K562 (cell line): ENCODE data around the gene CDCP1. TPM values are rescaled to one million over a fixed set of nuclear protein-coding genes. Genes with fewer than 3 reads are reported as not detected.

Experiments used
- CBFA2T2 ChIP-seq: fragments of 450-650 bp; conservative IDR thresholded peaks from 2 replicates; pipeline ENCODE4 v1.6.1; 2017; ENCODE audit warnings: mild to moderate bottlenecking
- CBFA2T3 ChIP-seq: fragments of 450-650 bp; IDR thresholded peaks from 2 replicates; pipeline ENCODE4 v1.6.1; 2017
- CXXC5 ChIP-seq: fragments of 250-450 bp; sonication (Bioruptor Pico); IDR thresholded peaks from 2 replicates; pipeline ENCODE4 v1.8.0; 2022; ENCODE audit warnings: inconsistent platforms, mild to moderate bottlenecking, moderate library complexity
- E2F3 ChIP-seq: fragments of 250-450 bp; sonication (Bioruptor Pico); IDR thresholded peaks from 2 replicates; pipeline ENCODE4 v1.4.0; 2020; ENCODE audit warnings: mild to moderate bottlenecking
- E2F5 ChIP-seq: sonication (generic); formaldehyde crosslinking; IDR thresholded peaks from 2 replicates; pipeline ENCODE4 v1.8.0; 2022; ENCODE audit warnings: mild to moderate bottlenecking, missing genetic modification reagents
- E2F6 ChIP-seq, 2 experiments: IDR thresholded peaks; 2 replicates each; pipeline ENCODE4 v1.6.1; 2011; ENCODE audit warnings: borderline replicate concordance in 1 of 2, control low read depth in 1 of 2, low read depth in 1 of 2, low read length in 1 of 2, mild to moderate bottlenecking in 1 of 2, mixed read lengths in 1 of 2, moderate library complexity in 1 of 2; ENCODE audit not compliant: insufficient read depth in 1 of 2, insufficient read length in 1 of 2, poor library complexity in 1 of 2, severe bottlenecking in 1 of 2; ENCODE audit errors: extremely low read depth in 1 of 2
- ETS2 ChIP-seq: IDR thresholded peaks from 2 replicates; pipeline ENCODE4 v1.6.1; 2016; ENCODE audit warnings: borderline replicate concordance, missing genetic modification characterization, mild to moderate bottlenecking, moderate library complexity, missing compliant biosample characterization; ENCODE audit not compliant: poor library complexity, severe bottlenecking
- GATAD2B ChIP-seq: fragments of 450-650 bp; IDR thresholded peaks from 2 replicates; pipeline ENCODE4 v1.6.1; 2017; ENCODE audit warnings: mild to moderate bottlenecking, borderline replicate concordance
- HDAC8 ChIP-seq: fragments of 450-650 bp; IDR thresholded peaks from 2 replicates; pipeline ENCODE4 v1.6.1; 2016; ENCODE audit warnings: mild to moderate bottlenecking, missing genetic modification characterization, moderate library complexity, missing compliant biosample characterization
- HMBOX1 ChIP-seq: sonication (generic); IDR thresholded peaks from 2 replicates; pipeline ENCODE4 v1.6.1; 2016
- HMGXB4 ChIP-seq: sonication (generic); formaldehyde crosslinking; IDR thresholded peaks from 2 replicates; pipeline ENCODE4 v1.8.1; 2023; ENCODE audit warnings: mild to moderate bottlenecking, missing genetic modification reagents
- HNRNPK ChIP-seq: fragments of 200-400 bp; formaldehyde crosslinking; IDR thresholded peaks from one replicate; pipeline ENCODE4 v1.6.1; 2018; ENCODE audit warnings: mild to moderate bottlenecking, low read depth, low read length; ENCODE audit not compliant: poor library complexity, severe bottlenecking
- IFI16 ChIP-seq: fragments of 250-450 bp; sonication (Bioruptor Pico); IDR thresholded peaks from 2 replicates; pipeline ENCODE4 v2.1.2; 2022; ENCODE audit warnings: mild to moderate bottlenecking, inconsistent platforms
- MECOM ChIP-seq: fragments of 250-450 bp; sonication (Bioruptor Pico); IDR thresholded peaks from 2 replicates; pipeline ENCODE4 v1.8.0; 2022; ENCODE audit warnings: inconsistent platforms
- PCBP1 ChIP-seq: fragments of 200-400 bp; formaldehyde crosslinking; IDR thresholded peaks from 2 replicates; pipeline ENCODE4 v1.6.1; 2018; ENCODE audit warnings: mild to moderate bottlenecking, low read depth, low read length; ENCODE audit not compliant: poor library complexity, severe bottlenecking
- SMAD4 ChIP-seq: fragments of 250-450 bp; sonication (Bioruptor Pico); conservative IDR thresholded peaks from 2 replicates; pipeline ENCODE4 v1.8.0; 2021; ENCODE audit warnings: inconsistent platforms, mild to moderate bottlenecking, moderate library complexity
- TCF7 ChIP-seq: sonication (generic); IDR thresholded peaks from 2 replicates; pipeline ENCODE4 v1.6.1; 2016; ENCODE audit warnings: antibody characterized with exemption, borderline replicate concordance
- THRB ChIP-seq: fragments of 450-650 bp; formaldehyde crosslinking; conservative IDR thresholded peaks from 2 replicates; pipeline ENCODE4 v1.4.0; 2022; ENCODE audit warnings: mild to moderate bottlenecking, missing genetic modification characterization
- ZNF75A ChIP-seq: fragments of 450-650 bp; formaldehyde crosslinking; IDR thresholded peaks from 2 replicates; pipeline ENCODE4 v1.4.0; 2020; ENCODE audit warnings: mild to moderate bottlenecking
- polyA plus RNA-seq, 8 experiments: library from polyadenylated mRNA; depleted of rRNA in 4 of 8; stranded (reverse) in 5 of 8; unstranded in 3 of 8; fragments of >200 nt; fragmentation: Nextera tagmentation in 2 of 8; fragmentation: Illumina TruSeq in 1 of 8; extraction: Ambion mirVana in 2 of 8; extraction: Trizol in 1 of 8; gene quantifications; 2 replicates each; pipeline versions ENCODE4 v1.2.1 to v1.2.3, GENCODE V29; 2011 to 2014; ENCODE audit warnings: inconsistent platforms in 1 of 8, missing spikeins in 1 of 8
- total RNA-seq, 7 experiments: library from RNA; depleted of rRNA in 6 of 7; stranded (reverse); fragments of >200 nt in 6 of 7; fragmentation: Illumina TruSeq in 2 of 7; extraction: Trizol in 2 of 7; gene quantifications; 2 replicates each; pipeline versions ENCODE4 v1.2.1 to v1.2.3, GENCODE V29; 2011 to 2021; ENCODE audit warnings: low replicate concordance in 1 of 7
- TF ChIP-seq, protein P1 (sequence below): sonication (generic); formaldehyde crosslinking; IDR thresholded peaks from 2 replicates; pipeline ENCODE4 v1.8.0; 2022; ENCODE audit warnings: mild to moderate bottlenecking, missing genetic modification reagents

CDCP1 gene
- total and polyA plus RNA-seq, 9 of the 15 experiments (the other 6 are each of a cell fraction or from before 2014, with no cell fraction given), result 3.9 to 16.4 (median 5.2) TPM

- TF ChIP-seq HMGXB4 (no peak), TCF7 (no peak), E2F5 (CRISPR knock-in tag) (no peak), HNRNPK (no peak), E2F6 (IDR thresholded peaks at IDR 0.05; ENCODE audit: borderline replicate concordance in 1 of 2, extremely low read depth in 1 of 2, insufficient read depth in 1 of 2, insufficient read length in 1 of 2, low read depth in 1 of 2, low read length in 1 of 2, poor library complexity in 1 of 2, severe bottlenecking in 1 of 2) (no peak), CBFA2T2 (peak; percentile 35), HDAC8 (tag) (no peak), E2F3 (CRISPR knock-in tag) (no peak), IFI16 (no peak), CBFA2T3 (peak; percentile 58), CXXC5 (CRISPR knock-in tag) (no peak), ETS2 (tag) (no peak), ZNF75A (CRISPR knock-in tag) (no peak), SMAD4 (CRISPR knock-in tag) (0 out of 2 replicates have a peak, but pooled peaks have one; percentile 20), MECOM (CRISPR knock-in tag) (no peak), PCBP1 (no peak), HMBOX1 (peak; percentile 37; the same call in 1 of the 2 replicates), GATAD2B (no peak), THRB (CRISPR knock-in tag) (no peak)
- TF ChIP-seq, protein P1, sequence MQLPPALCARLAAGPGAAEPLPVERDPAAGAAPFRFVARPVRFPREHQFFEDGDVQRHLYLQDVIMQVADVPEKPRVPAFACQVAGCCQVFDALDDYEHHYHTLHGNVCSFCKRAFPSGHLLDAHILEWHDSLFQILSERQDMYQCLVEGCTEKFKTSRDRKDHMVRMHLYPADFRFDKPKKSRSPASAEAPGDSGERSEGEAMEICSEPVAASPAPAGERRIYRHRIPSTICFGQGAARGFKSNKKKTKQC (CRISPR knock-in tag), result no peak
Observed at GRCh38 chr3:45169125-45169904, 23.1 kb upstream of the CDCP1 start (continued).
